ENCODE data around the gene THOC6. TPM values are rescaled to one million over a fixed set of nuclear protein-coding genes. Genes with fewer than 3 reads are reported as not detected.
A peak's percentile ranks its signal among the peaks of the same experiment; 100 is the strongest.

Gene THOC6
- total and polyA plus RNA-seq, 9 of the 15 experiments (the other 6 are each of a cell fraction or from before 2014, with no cell fraction given): 2.5 to 65.4 (median 42.3) TPM

DNA sequence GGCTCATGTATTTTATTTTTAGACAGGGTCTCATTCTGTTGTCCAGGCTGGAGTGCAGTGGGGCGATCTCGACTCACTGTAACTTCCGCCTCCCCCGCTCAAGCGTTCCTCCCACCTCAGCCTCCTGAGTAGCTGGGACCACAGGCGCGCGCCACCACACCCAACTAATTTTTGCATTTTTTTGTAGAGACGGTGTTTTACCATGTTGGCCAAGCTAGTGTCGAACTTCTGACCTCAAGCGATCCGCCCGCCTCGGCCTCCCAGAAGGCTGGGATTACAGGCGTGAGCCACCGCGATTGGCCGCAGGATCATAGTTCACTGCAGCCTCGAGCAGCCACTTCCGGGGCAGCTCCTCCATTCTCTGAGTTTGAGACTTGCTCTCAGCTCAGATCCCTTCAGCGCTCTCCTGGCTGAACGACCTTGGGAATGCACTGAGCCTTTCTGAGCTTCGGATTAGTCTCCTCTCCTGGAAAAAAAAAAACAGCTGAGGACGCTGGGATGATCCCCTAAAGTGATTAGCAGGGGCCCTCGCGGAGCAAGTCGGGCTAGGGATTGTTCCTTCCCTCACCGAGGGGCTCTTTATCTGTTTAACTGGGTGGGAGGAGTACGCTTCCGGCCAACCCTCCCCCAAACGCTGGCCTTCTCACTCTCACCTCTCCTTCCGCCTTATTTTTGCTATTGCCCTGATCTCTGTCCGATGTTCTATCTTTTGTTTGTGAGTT is 42.5 kb upstream of the THOC6 start (continued):
- TF ChIP-seq, protein P1, sequence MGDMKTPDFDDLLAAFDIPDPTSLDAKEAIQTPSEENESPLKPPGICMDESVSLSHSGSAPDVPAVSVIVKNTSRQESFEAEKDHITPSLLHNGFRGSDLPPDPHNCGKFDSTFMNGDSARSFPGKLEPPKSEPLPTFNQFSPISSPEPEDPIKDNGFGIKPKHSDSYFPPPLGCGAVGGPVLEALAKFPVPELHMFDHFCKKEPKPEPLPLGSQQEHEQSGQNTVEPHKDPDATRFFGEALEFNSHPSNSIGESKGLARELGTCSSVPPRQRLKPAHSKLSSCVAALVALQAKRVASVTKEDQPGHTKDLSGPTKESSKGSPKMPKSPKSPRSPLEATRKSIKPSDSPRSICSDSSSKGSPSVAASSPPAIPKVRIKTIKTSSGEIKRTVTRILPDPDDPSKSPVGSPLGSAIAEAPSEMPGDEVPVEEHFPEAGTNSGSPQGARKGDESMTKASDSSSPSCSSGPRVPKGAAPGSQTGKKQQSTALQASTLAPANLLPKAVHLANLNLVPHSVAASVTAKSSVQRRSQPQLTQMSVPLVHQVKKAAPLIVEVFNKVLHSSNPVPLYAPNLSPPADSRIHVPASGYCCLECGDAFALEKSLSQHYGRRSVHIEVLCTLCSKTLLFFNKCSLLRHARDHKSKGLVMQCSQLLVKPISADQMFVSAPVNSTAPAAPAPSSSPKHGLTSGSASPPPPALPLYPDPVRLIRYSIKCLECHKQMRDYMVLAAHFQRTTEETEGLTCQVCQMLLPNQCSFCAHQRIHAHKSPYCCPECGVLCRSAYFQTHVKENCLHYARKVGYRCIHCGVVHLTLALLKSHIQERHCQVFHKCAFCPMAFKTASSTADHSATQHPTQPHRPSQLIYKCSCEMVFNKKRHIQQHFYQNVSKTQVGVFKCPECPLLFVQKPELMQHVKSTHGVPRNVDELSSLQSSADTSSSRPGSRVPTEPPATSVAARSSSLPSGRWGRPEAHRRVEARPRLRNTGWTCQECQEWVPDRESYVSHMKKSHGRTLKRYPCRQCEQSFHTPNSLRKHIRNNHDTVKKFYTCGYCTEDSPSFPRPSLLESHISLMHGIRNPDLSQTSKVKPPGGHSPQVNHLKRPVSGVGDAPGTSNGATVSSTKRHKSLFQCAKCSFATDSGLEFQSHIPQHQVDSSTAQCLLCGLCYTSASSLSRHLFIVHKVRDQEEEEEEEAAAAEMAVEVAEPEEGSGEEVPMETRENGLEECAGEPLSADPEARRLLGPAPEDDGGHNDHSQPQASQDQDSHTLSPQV (IDR thresholded peaks at IDR 0.05): peak; percentile 68
- no peak for TF ChIP-seq BACH1 (tag; IDR thresholded peaks at IDR 0.05)
- TF ChIP-seq, protein P2, sequence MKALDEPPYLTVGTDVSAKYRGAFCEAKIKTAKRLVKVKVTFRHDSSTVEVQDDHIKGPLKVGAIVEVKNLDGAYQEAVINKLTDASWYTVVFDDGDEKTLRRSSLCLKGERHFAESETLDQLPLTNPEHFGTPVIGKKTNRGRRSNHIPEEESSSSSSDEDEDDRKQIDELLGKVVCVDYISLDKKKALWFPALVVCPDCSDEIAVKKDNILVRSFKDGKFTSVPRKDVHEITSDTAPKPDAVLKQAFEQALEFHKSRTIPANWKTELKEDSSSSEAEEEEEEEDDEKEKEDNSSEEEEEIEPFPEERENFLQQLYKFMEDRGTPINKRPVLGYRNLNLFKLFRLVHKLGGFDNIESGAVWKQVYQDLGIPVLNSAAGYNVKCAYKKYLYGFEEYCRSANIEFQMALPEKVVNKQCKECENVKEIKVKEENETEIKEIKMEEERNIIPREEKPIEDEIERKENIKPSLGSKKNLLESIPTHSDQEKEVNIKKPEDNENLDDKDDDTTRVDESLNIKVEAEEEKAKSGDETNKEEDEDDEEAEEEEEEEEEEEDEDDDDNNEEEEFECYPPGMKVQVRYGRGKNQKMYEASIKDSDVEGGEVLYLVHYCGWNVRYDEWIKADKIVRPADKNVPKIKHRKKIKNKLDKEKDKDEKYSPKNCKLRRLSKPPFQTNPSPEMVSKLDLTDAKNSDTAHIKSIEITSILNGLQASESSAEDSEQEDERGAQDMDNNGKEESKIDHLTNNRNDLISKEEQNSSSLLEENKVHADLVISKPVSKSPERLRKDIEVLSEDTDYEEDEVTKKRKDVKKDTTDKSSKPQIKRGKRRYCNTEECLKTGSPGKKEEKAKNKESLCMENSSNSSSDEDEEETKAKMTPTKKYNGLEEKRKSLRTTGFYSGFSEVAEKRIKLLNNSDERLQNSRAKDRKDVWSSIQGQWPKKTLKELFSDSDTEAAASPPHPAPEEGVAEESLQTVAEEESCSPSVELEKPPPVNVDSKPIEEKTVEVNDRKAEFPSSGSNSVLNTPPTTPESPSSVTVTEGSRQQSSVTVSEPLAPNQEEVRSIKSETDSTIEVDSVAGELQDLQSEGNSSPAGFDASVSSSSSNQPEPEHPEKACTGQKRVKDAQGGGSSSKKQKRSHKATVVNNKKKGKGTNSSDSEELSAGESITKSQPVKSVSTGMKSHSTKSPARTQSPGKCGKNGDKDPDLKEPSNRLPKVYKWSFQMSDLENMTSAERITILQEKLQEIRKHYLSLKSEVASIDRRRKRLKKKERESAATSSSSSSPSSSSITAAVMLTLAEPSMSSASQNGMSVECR (CRISPR knock-in tag; IDR thresholded peaks at IDR 0.05): peak; percentile 25; the same call in 1 of the 2 replicates
- no peak for TF ChIP-seq JUND (IDR thresholded peaks at IDR 0.05; ENCODE audit: borderline replicate concordance, low read depth, low read length)
- TF ChIP-seq JUND (tag; IDR thresholded peaks at IDR 0.05; ENCODE audit: borderline replicate concordance, low read depth, low read length): peak; percentile 54; the same call in 1 of the 3 replicates
- TF ChIP-seq ASH1L (IDR thresholded peaks at IDR 0.05; ENCODE audit: borderline replicate concordance, low read depth, partially characterized antibody): no peak
- no peak for TF ChIP-seq SMARCB1 (IDR thresholded peaks at IDR 0.05; ENCODE audit: insufficient read length, low read depth)
- peak; percentile 24; the same call in 1 of the 2 replicates for TF ChIP-seq HDAC2 (IDR thresholded peaks at IDR 0.05)
- peak; percentile 47 for TF ChIP-seq DACH1 (IDR thresholded peaks at IDR 0.05; ENCODE audit: partially characterized antibody)
- 0 out of 2 replicates have a peak, but pooled peaks have one; percentile 6 for TF ChIP-seq RAD51 (IDR thresholded peaks at IDR 0.05; ENCODE audit: borderline replicate concordance, low read depth)
- TF ChIP-seq MYNN (IDR thresholded peaks at IDR 0.05): no peak
- no peak for TF ChIP-seq MYNN (CRISPR knock-in tag; IDR thresholded peaks at IDR 0.05)
- TF ChIP-seq ARID1B (IDR thresholded peaks at IDR 0.05): peak; percentile 64; the same call in 1 of the 2 replicates
- TF ChIP-seq TBP (optimal IDR thresholded peaks at IDR 0.05; ENCODE audit: low read depth, low read length): peak; percentile 9
- peak; percentile 62; the same call in 1 of the 2 replicates for TF ChIP-seq ZNF584 (CRISPR knock-in tag; IDR thresholded peaks at IDR 0.05; ENCODE audit: low read depth)
- TF ChIP-seq CBX5 (IDR thresholded peaks at IDR 0.05; ENCODE audit: borderline replicate concordance, low read depth): 0 out of 2 replicates have a peak, but pooled peaks have one; percentile 34
- TF ChIP-seq BRD9 (IDR thresholded peaks at IDR 0.05; ENCODE audit: low read depth, partially characterized antibody): peak; percentile 33
- no peak for TF ChIP-seq HNRNPL (IDR thresholded peaks at IDR 0.05; ENCODE audit: low read depth, low read length)
- TF ChIP-seq SUPT5H (IDR thresholded peaks at IDR 0.05): peak; percentile 69

All from K562 (cell line).